Measurements from ENCODE around the gene SLC7A5.
"Not testable (repeated sequence)": the region's sequence is repeated elsewhere in the genome, so short reads cannot be mapped to it uniquely, and the experiment has no call there.

SLC7A5 gene

DNA sequence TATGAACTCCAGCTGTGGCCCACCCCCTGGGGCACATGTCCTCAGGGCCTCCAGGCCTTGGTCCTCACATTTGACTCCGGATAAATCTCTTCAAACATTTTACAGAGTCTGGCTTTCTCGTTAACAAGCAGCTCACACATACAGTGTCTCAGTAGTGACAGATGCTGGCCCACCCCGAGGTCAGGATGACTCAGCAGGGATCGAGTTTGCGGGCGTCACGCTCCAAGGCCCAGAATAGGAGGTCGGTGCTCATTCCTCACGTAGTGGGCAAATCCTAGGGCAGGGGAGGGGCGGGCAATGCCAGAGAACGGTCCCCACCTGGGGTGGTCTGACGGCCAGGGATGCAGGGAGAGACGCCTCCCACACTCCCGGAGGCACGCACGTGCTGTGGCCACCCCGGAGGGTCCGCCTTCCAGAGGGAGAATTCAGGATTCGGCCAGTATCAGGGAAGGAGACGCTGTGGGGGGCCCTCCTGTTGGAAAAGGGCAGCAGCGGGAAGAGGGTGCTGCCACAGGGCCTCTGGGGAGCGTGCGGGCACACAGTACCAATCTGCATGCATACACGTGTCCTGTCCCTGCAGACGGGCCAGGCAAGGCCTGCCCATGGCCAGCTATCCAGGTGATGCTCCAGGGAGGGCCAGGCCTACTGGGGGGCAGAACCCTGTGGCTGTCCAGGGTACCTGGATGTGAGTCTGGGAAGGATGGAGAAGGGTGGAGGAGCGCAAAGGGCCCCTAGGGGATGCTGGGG is 8.6 kb downstream of the SLC7A5 start:
- no peak for DNase-seq

DNA sequence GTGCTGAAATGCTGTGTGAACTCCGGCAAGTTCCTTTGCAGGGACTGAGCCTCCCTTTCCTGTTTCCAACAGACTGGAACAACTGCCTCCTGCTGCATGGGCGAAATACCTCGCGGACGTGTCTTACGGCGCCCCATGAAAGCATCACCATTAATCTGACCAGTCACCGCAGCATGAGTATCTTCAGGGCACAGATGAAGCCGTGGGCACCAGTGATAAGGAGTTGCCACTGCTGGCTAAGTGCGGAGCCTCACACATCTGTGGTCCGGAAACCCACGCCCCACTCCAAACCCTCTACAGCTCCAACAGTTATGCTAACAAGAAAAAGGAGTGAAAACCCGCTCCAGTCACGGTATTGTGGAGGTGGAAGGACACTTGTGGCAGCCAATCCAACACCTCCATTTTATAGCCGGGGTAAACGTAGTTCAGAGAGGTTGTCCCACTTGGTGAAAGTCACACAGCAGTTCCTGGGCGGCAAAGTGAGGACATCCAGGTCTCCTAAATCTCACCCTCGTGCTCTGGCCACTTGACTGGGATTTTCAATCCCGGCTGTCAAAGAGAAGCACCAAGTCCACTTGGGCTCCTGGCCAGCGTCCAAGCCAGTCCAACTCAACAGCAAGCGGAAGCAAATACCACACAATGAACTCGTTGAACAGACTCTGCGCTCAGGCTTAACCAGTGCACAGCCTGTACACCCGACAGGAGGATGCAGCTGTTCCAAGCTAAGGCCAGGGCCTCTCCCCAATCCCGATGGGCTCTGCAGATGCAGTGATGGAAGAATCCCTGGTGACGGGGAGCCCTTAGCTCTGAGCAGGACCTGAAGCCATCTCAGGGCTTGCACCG is 10.9 kb downstream of the SLC7A5 start:
- not testable (repeated sequence) for DNase-seq

DNA sequence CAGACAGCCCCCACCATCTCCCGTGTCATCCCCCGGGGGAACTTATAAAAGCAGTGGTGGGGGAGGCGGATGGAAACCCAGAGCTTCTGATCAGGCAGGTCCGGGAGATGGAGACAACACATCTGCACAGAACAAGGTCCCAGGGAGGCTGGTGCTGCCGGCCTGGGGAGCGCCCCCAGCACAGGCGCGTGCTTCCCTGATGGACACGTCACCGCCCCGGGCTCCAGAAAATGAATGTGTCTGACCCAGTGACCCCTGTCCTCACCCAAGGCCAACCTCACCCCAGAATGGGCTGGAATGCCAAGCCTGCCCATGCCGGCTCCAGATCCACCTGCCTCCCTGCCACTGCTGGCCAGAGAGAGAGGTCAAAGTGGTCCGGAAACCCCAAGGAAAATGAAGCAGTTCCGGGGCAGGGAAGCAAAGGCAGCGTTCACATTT is 12.5 kb downstream of the SLC7A5 start:
- DNase-seq = no peak

DNA sequence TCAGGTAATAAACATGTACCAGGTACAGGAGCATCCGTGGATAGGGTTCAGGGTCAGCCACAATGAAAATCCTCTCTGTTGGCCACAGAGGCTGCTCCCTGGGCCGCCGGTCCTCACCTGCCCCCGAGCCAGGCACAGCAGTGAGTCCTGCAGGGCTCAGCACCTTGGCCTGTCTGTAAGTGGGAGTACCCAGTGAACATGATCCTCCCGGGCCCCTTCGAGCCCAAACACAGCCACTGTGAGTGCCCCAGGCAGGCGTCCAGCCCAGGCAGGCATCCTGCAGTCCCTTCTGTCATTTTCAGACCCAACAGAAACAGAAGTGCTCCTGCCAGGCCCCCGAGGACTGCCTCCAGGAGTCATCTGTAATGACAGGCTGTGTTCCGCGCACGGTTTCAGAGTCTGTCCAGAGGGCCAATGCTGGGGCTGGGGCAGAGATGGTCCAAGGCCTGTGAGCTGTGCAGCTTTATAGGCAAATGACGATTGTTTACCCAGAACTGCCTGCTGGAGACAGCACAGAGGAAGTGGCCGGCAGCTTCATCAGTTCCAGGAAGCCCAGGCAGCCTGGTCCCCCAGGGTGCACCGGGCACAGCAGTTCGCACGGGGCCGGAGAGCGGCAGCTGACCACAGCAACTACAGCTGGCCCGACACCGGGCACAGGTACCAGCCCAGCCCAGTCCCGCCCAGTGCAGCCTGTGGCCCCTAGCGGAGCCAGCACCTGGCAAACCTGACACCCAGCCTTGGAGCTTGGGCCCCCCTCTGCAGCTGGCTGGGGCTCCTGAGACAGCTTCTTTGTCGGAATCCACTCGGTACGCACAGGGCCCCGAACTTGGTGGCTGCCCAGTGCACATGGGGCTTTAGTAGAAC is 13.2 kb downstream of the SLC7A5 start:
- DNase-seq = peak; percentile 57

DNA sequence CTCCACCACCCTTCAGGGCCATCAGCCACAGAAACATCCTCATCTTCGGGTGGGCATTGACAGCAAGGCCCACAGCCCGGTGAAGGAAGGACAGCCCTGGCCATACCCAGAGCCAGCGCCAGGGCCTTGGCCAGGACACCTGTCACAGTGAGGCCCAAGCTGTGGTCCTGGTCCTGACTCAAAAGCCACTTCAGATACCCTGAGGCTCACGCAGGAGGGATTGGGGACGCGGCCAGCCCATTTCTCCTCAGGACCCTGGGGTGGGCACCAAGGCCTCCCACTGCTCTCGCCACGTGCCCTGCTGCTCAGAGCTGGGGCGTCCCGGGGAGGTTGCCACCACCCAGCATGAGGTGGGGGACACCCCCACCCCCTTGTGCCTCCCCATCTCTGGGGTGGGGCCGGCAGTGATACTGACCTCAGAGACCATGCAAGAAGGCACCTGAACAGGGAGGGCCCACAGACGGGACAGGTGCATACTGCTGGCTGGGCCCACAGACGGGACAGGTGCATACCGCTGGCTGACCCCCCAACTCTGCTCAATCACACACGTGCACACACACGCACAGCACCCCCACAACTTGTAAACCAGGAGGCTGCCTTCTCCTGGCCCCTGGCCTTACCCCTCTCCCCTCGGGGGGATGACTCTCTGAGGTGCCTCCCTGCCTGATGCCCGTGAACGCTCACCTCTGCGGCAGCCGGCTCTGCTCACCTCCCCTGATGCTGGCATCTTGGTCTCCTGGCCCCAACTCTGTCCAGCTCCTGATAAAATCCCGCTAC is 14.2 kb downstream of the SLC7A5 start:
- no peak for DNase-seq

DNA sequence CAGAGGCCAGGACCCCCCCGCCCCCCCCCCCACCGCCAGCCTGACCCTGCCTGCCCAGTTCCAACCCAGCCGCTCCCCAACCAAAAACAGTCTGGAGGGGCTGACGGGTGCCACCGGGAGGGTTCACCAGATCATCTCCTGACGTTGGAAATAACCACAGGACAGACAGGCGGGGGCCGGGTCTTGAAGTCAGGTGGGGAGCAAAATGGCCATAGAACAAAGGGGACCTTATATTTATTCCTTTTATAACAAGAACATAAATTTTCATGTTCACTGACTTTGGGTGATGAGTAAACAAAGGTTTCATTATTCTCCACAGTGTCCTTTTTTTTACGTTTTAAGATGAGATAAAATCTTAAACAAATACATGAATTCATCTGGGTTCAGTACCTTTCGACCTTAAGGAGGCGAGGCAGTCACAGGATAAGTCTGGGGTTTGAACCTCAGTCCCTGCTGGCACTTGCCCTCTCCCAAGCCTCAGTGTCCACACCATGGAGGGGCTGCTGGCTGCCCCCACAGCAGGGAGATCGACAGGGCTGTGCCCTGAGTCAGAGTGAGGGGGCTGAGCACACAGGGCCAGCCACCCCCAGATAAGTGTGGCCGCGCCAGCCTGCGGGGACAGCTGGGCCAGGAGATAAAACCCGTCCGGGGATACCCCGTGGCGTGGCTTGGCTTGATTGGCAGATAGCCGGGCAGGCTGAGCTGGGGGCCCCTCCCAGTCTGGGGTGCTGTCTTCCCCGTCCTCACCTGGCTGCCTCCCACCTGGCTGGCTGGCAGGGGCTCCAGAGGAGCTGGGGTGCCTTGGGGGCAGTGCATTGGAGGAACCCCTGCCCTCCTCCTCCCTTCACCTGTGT is 15.0 kb downstream of the SLC7A5 start:
- DNase-seq = no peak

DNA sequence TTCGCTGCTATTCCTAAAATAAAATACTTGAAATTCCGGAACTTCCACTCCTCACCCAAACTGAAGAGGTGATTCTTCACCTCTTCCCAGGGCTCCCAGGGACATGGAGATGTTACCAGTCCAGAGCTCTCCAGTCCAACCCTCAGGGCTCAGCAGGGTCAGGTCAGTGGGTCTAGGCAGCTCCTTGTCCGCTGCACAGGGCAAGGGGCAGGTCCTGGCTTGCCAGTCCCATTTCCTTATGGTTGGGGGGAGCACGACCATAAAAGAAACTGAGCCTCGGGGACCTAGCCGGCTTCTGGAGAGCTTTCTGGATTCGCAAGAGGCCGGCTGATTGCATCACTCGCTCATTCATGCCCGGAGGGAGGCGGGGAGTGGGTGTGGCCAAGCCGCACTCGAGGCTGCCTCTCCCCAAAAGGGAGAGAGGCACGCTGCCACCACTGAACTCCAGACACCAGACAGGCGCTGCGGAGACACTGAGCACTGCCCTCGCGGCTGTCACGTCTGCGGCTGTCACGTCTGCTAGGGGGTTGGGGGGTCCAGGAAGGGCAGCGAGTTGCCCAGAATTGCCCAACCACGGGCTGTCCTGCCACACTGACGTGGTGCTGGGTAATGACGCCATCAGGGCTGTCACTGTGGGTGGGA is 15.8 kb downstream of the SLC7A5 start:
- DNase-seq = peak; percentile 78

DNA sequence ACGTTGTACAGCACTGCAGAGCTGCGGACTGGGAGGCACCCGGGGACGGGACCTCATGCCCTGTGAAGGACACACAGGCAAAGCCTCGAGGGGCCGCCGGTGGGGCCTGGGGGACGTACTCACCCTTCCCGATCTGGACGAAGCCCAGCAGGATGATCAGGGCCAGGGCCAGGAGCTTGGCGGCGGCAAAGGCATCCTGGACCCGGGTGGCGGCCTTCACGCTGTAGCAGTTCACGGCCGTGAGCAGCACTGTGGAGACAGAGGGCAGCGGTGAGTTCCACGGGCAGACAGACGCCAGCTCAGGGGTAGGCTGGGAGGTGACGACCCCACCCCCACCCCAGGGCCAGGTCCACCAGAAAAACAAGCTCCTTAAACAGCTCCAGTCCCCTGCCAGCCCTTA is 17.7 kb downstream of the SLC7A5 start:
- DNase-seq = no peak

DNA sequence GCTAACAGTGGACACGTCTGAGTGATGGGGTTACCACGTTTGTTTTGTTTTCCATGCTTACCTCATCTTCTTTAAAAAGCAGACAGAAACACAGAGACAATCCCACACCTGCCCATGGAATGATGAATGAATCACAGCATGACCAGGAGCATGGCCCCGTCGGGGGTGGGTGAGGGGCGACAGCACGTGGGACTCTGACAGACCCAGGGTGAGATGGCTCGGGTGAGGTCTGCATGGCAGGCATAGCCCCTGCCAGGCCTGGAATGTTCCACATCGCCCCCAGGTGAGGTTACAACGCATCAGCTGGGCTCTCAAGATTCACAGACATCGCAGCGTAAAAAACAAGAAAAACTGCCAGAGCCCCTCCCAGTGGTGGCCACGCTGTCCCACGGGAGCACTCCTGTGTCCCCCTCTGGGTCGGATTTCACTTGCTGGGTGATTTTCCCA is 18.1 kb downstream of the SLC7A5 start:
- no peak for DNase-seq

DNA sequence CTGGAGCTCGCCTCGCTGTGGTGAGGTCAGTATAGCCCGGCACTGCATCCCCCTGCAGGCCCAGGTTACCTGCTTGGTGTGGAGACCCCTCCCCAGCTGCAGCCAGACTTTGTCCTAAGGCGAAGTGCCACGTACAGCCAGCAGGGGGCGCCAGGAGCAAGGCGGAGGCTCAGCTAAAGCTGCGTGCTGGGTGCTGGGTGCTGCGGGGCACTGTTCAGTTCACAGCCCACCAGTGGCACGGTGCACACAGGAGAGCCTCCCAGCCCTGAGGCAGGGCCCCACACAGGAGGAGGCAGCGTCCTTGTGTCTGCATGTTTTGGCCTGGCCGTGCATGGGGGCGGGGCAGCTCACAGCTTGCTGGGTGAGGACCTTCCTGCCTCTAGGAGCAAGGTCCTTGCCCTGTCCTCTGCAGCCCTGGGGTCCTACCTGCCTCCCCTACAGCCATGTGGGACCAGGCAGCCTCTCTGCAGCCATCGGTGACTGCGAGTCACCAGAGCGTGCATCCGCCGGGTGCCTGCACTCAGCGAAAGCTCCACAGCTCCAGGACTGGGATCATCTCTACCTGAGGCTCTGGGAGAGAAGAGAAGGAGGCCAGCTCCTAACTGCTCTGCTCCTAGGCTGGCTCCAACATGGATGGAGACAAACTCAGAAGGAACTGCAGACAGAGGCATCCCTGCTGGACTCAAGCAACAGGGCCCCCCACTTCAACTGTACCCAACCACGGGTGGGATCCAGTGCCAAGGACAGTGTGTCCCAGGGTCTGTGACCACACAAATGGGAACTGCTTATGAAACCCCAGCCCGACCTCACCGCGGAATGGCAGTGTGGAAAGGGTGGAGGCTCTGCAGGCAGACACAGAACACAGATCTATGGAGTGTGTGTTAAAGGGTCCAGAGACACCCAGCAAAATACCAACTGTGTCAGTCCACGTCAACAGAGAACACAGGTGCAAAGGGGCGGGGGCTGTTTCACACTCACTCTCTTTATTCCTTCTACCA is 19.0 kb downstream of the SLC7A5 start:
- peak; percentile 80 for DNase-seq

DNA sequence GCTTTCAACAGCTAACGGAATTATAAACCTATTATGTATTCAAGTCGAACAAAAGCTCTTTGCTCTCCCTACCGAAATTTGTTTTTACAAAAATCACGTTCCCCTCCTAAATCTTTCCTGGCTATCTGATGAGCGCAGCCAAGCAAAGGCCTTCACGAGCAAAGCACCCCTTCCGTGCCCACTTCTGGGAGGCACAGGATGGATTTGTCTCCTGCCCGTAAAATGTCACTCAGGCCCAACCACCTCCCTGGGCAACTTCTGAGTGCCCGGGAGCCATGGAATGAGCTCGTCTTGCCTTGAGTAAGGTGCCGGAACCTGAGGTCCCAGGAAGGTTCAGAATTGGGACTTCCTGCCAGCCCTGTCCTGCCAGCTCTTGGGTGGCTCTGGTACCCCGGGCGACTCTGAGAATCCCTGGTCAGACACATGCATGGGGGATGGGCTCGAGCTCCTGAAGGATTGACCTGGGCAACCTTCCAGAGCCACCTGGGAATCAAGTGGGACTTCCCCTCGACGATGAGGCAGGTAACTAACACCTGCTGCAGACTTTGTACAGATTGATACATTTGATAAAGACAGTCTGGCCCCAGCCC is 19.8 kb downstream of the SLC7A5 start:
- no peak for DNase-seq

DNA sequence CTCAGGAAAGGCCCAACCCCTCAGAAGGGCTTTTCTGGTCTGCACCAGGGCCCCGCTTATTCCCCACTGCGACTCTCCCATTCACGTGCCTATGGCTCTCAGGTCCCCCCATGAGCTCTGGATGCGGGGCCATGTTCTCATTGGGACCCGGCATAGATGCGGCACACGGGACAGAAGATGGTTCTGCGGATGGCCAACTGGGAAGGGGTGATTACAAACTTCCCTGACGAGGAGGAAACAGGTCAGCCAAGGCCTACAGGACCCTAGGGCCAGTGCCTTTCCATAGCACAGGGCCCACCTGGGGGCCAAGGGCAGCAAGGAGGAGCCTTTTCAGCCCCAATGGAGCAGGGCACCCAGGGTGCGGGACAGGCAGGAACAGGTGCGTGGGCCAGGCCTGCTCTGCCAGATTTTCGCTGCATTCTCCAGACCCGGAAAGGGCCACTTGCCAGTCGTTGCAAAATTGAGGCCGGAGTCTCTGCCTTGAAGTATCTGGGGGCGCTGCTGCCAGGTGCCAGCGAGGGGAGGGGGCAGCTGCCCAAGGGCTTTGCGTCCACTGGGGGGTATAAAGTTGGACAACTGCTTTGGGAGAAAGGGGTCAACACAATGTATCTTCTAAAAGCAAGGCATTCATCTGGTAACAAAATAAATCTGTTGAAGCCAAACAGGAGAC is 20.5 kb downstream of the SLC7A5 start:
- no peak for DNase-seq

DNA sequence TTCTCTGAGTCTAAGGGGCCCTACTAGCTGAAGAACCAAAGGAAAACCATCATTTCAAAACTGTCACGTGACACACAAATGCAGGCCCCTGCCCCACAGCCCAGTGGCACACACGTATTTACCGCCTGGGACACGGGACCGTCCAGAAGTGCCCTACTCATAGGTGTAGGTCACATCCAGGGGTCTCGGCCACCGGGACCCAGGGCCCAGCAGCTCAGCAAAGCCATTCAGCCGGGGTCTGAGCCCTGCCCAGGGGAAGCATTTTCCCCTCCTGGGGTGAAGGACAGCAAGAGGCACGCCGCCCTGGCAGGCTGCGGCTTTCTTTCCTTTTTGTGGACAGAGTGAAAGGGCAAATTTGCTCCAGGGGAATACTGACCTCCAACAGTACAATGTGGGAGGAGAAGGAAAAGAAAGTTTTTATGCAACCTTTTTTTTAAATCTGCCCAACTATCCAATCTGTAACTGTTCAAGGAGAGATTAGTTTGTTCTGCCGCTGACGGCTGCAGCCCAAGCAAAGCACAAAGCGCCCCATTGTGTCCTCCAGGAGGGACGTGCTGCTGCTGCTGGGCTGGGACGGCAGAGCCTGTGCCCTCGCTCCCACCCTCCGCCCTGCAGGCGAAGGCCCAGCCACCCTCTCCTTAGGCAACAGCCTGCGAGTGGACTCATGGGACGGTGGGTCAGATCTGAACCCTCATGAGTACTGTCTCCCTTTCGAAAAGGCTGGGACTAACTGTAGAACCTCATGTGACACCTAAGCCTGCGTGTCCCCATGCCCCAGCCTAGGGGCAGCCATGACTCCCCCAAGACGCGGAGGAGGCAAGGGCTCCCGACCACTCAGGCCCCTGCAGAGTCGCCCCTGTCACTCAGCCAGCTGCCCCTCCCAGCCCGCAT is 21.3 kb downstream of the SLC7A5 start:
- DNase-seq = no peak

DNA sequence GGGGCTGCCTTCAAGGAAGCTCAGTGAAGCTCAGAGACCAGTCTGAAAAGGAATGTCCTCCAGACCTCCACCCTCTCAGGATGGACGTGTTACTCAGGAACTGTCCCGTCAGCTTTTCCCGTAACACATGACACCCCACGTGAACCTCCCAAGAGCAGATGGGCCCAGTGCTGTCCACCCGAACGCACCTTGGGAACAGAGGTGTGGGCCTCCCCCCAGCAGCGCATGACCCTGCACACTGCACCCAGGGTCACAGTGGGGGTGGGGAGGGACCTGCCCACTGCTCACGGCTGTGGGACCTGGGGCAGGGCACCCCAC is 21.9 kb downstream of the SLC7A5 start:
- DNase-seq = no peak

DNA sequence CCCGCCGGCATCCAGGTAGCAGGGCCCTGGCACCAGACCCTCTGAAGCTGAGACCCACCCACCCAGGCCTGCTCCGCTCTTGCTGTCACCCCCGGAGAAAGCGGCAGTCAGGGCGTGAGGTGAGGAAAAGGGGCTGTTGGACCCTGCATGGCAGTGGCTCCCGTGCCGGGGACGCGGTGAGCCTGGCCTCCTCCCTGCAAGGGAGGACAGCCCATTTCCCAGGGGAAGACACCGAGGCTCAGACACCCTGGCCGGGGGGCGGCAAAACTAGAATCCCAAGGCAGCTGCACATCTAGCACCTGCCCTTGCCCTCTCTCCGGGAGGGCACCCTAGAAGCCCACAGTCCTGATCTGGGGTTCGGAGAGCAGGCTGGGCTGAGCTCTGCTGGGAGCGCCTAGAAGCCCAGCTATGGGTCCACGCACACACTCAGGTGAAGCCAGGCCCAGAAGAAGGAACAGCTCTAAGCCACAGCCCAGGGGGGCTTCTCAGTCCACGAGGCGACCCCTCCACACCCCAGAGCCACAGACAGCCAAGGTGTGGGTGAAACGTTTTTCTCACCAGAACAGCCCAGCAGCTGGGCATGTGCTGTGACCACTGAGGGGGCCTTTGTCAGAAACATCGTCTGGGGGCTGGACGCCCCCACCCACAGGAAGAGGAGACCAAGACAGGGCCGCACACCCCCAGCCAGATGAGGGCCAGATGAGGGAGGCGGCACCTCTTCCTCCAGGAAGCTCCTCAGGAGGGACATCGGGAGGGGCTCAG is 22.4 kb downstream of the SLC7A5 start:
- DNase-seq = no peak

DNA sequence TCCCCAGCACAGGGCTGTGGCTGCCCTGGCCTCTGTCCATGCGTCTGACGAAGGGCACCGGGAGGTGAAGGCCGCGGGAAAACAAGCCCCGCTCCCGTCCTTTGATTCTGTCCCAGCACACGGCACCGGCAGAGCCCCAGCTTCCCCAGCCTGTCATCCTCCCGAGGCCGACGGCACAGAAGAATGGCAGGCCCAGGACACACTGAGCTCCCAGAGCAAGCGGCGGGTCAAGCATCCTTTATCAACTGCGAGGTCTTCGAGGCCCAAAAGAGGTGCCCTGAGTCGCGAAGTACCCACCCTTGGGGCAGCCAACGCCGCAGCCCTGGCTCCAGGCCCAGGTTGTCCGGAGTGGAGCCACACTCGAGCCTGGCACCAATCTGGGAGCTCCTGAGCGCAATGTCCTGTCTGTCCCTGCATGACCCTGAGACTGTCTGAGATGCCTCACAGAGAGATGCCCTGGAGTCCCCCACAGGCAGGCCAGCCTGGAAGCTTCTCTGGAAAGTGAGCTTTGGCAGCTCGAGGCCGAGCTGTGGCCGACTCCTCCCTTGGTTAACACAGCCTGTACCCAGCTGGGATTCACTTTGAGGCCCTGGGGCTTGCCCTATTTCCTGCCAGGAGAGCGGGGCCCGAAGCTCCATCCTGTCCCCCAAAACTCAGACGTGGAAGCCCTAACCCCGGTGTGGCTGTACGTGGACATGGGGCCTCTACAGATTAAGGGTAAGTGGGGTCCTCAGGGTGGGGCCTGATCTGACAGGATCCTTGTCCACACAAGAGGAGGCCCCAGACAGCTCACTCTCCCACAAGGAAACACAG is 23.3 kb downstream of the SLC7A5 start:
- DNase-seq = no peak

All from activated CD4-positive, CD25-positive, alpha-beta regulatory T cell treated with anti-CD3 and anti-CD28 coated beads, Interleukin-2, amount 50 U/mL, for 72 hours (primary cell).